CD4-positive, alpha-beta T cell treated with Interleukin-17A for 1 hour (primary cell): ENCODE results near the gene SF3B6.
A peak's percentile ranks its signal among the peaks of the same experiment; 100 is the strongest.

Source experiments
- DNase-seq: peaks from one replicate; pipeline ENCODE4 v3.0.0-alpha.2; 2020

SF3B6 gene

GRCh38 chr2:24088821-24089359 lies 12.8 kb upstream of the SF3B6 start:
- DNase-seq = no peak

- no peak for DNase-seq
These were observed 10.9 kb upstream of the SF3B6 start for GRCh38 chr2:24087032-24087431.

- DNase-seq = no peak
These were observed 10.1 kb upstream of the SF3B6 start for GRCh38 chr2:24086241-24086640.

- DNase-seq = no peak
These were observed 9.0 kb upstream of the SF3B6 start for GRCh38 chr2:24085200-24085489.

GRCh38 chr2:24084386-24085199 lies 8.5 kb upstream of the SF3B6 start, which contains the start of gene TP53I3:
TSS of gene TP53I3 (minus strand) at chr2:24084834. CDS start at chr2:24084326, 508 bp downstream.
- peak; percentile 78 for DNase-seq

- DNase-seq = peak; percentile 58
These were observed 7.7 kb upstream of the SF3B6 start for GRCh38 chr2:24083567-24084385.

- no peak for DNase-seq
These were observed 6.9 kb upstream of the SF3B6 start for GRCh38 chr2:24082787-24083566.

GRCh38 chr2:24080701-24081100 lies 4.6 kb upstream of the SF3B6 start:
- DNase-seq = no peak

- no peak for DNase-seq
These were observed 1.8 kb upstream of the SF3B6 start for GRCh38 chr2:24077879-24078278.

GRCh38 chr2:24077535-24077877 lies 1.4 kb upstream of the SF3B6 start:
- DNase-seq = no peak

- no peak for DNase-seq
These were observed 866 bp upstream of the SF3B6 start for GRCh38 chr2:24076849-24077534.

- DNase-seq = no peak
These were observed 867 bp downstream of the SF3B6 start for GRCh38 chr2:24075259-24075658.

- no peak for DNase-seq
These were observed 2.3 kb downstream of the SF3B6 start for GRCh38 chr2:24073816-24074215.

GRCh38 chr2:24072259-24072658 lies 3.9 kb downstream of the SF3B6 start:
- no peak for DNase-seq

- DNase-seq = no peak
These were observed 10.8 kb downstream of the SF3B6 start for GRCh38 chr2:24065341-24065740.

- no peak for DNase-seq
These were observed 17.4 kb downstream of the SF3B6 start for GRCh38 chr2:24058564-24059271.

GRCh38 chr2:24055750-24056149 lies 20.4 kb downstream of the SF3B6 start:
- DNase-seq = no peak

GRCh38 chr2:24054366-24055010 lies 21.6 kb downstream of the SF3B6 start:
- DNase-seq = no peak

- DNase-seq = no peak
These were observed 23.2 kb downstream of the SF3B6 start for GRCh38 chr2:24052951-24053350.

GRCh38 chr2:24051833-24052232 lies 24.3 kb downstream of the SF3B6 start:
- DNase-seq = no peak
